Measurements from ENCODE around the gene LRRC59. TPM values are rescaled to one million over a fixed set of nuclear protein-coding genes. Genes with fewer than 3 reads are reported as not detected.

Gene LRRC59
- total RNA-seq, 4 donors from 2014 or later, result 57.0 to 89.1 (median 73.2) TPM

GRCh38 chr17:50440838-50441829, 43.8 kb upstream of the LRRC59 start:
- TF ChIP-seq POLR2A (IDR thresholded peaks at IDR 0.05) (no peak), CTCF (IDR thresholded peaks at IDR 0.05) (no peak)
- peak in 1 of 3 donors; percentile 23 for DNase-seq

GRCh38 chr17:50440172-50440837, 43.0 kb upstream of the LRRC59 start:
- peak overlapping the region in 2 of 4 donors; percentile 43 to 83 for H3K27ac ChIP-seq
- peak in 2 of 3 donors; percentile 58 to 73 for DNase-seq
- no peak overlapping the region for H3K4me3 ChIP-seq
- no peaks in the 10 kb centered on the region for H3K27me3 ChIP-seq
- TF ChIP-seq POLR2A (IDR thresholded peaks at IDR 0.05), result no peak
- no peak for TF ChIP-seq CTCF (IDR thresholded peaks at IDR 0.05)
- no peaks in the 10 kb centered on the region for H3K9me3 ChIP-seq
- peaks cover 0 to 14% (median 0%) of the 10 kb centered on the region in 4 donors for H3K4me1 ChIP-seq
- peaks cover 0 to 4% (median 0%) of the 10 kb centered on the region in 3 donors for H3K36me3 ChIP-seq

More at GRCh38 chr17:50440838-50441829, 43.8 kb upstream of the LRRC59 start:
- Histone ChIP-seq H3K27me3 (no peaks in the 10 kb centered on the region), H3K9me3 (no peaks in the 10 kb centered on the region), H3K27ac (peak overlapping the region in 2 of 4 donors; percentile 43 to 83), H3K4me3 (no peak overlapping the region), H3K4me1 (peaks cover 0 to 14% (median 0%) of the 10 kb centered on the region in 4 donors), H3K36me3 (peaks cover 0 to 4% (median 0%) of the 10 kb centered on the region in 3 donors)

DNA sequence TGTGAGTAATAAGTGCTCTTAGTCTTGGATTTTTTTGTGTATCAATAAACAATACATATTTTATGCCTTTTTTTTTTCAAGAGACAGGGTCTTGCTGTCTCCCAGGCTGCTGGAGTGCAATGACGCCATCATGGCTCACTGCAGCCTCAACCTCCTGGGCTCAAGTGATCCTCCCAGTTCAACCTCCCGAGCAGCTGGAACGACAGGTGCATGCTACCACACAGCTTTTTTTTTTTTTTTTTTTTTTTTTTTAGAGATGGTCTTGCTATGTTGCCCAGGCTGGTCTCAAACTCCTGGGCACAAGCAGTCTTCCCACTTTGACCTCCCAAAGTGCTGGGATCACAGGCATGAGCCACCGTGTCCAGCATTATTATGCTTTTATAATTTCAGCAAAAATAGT, 41.7 kb upstream of the LRRC59 start:
- Histone ChIP-seq H3K27me3 (no peaks in the 10 kb centered on the region), H3K9me3 (no peaks in the 10 kb centered on the region), H3K4me3 (no peak overlapping the region), H3K4me1 (peaks cover 0 to 14% (median 0%) of the 10 kb centered on the region in 4 donors), H3K27ac (no peak overlapping the region), H3K36me3 (peaks cover 0 to 4% (median 0%) of the 10 kb centered on the region in 3 donors)
- TF ChIP-seq CTCF (IDR thresholded peaks at IDR 0.05) (no peak), POLR2A (IDR thresholded peaks at IDR 0.05) (no peak)
- DNase-seq, result peak in 1 of 3 donors; percentile 8

GRCh38 chr17:50437409-50437808, 40.1 kb upstream of the LRRC59 start:
- no peaks in the 10 kb centered on the region for H3K27me3 ChIP-seq
- TF ChIP-seq POLR2A (IDR thresholded peaks at IDR 0.05) (no peak), CTCF (IDR thresholded peaks at IDR 0.05) (no peak)
- H3K36me3 ChIP-seq, result peaks cover 0 to 9% (median 0%) of the 10 kb centered on the region in 3 donors
- H3K4me1 ChIP-seq, result peaks cover 0 to 4% (median 0%) of the 10 kb centered on the region in 4 donors
- no peak overlapping the region for H3K4me3 ChIP-seq
- no peak overlapping the region for H3K27ac ChIP-seq
- DNase-seq, result no peak
- no peaks in the 10 kb centered on the region for H3K9me3 ChIP-seq

DNA sequence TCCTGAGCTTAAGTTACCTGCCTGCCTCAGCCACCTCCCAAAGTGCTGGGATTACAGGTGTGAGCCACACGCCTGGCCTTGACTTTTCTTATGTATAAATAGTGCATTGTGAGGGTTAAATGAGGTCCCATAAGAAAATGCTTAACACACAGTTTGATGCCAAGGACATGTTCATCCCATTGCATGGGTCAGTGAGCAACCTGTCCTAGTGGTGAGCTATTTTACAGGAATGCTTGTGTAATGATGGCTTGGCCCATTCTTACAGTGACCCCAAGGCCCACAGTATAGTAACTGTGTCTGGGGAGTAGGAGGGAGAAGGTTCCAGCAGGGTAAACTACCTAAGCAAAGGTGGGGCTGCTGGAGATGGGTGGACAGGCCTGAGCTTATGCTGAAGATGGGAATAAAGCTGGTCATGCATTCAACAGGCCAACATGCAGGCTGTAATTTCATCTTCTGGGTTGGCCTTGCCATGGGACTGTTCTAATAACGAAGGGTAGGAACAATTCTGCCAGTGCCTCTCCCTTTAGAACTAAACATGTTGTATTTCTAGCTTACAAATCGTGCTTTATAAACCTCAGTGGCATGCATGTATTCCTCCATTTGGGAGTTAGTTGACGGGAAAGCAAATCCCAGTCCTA, 34.9 kb upstream of the LRRC59 start:
- H3K4me1 ChIP-seq, result peaks cover 0 to 18% (median 4%) of the 10 kb centered on the region in 4 donors
- H3K9me3 ChIP-seq, result no peaks in the 10 kb centered on the region
- no peak overlapping the region for H3K27ac ChIP-seq
- no peaks in the 10 kb centered on the region for H3K27me3 ChIP-seq
- H3K4me3 ChIP-seq, result no peak overlapping the region
- TF ChIP-seq CTCF (IDR thresholded peaks at IDR 0.05) (no peak), POLR2A (IDR thresholded peaks at IDR 0.05) (no peak)
- no peak for DNase-seq
- peaks cover 0 to 9% (median 0%) of the 10 kb centered on the region in 3 donors for H3K36me3 ChIP-seq
